Adrenal gland (tissue), 12 donors: ENCODE data around the gene ROR1. TPM values are rescaled to one million over a fixed set of nuclear protein-coding genes. Genes with fewer than 3 reads are reported as not detected.

ENCODE experiments used
- DNase-seq, 7 donors: peaks; one replicate each; pipeline ENCODE4 v3.0.0-alpha.2; 2019 to 2020
- H3K27ac ChIP-seq, 5 donors: fragments of 200-600 bp; sonication (generic) in 4 of 5; 1 replicate in 3 of 5; 2 replicates in 2 of 5; pipeline versions ENCODE4 v1.5.1 to v1.8.0; 2016 to 2020; ENCODE audit warnings: mild to moderate bottlenecking in 1 of 5
- H3K27me3 ChIP-seq: fragments of 200-600 bp; 2 replicates; pipeline ENCODE4 v1.8.0; 2021
- H3K36me3 ChIP-seq, 2 donors: fragments of 200-600 bp; replicated peaks in 1 of 2; 1 replicate in 1 of 2; 2 replicates in 1 of 2; pipeline versions ENCODE4 v1.5.1 to v1.8.0; 2018 to 2022
- H3K4me1 ChIP-seq, 2 donors: fragments of 200-600 bp; replicated peaks in 1 of 2; 1 replicate in 1 of 2; 2 replicates in 1 of 2; pipeline versions ENCODE4 v1.5.1 to v1.8.0; 2018 to 2021
- H3K4me3 ChIP-seq, 4 donors: fragments of 200-600 bp; sonication (generic) in 3 of 4; one replicate each; pipeline ENCODE4 v1.5.1; 2016 to 2018
- H3K9me3 ChIP-seq, 3 donors: fragments of 200-600 bp; sonication (generic) in 1 of 3; replicated peaks in 1 of 3; 1 replicate in 2 of 3; 2 replicates in 1 of 3; pipeline versions ENCODE4 v1.5.1 to v1.8.0; 2016 to 2021
- CTCF ChIP-seq, 6 experiments: fragments of 450-650 bp in 4 of 6; fragments of 200-600 bp in 2 of 6; sonication (generic) in 1 of 6; IDR thresholded peaks; 1 replicate in 5 of 6; 2 replicates in 1 of 6; pipeline versions ENCODE4 v1.5.1 to v1.8.0; 2016 to 2021; ENCODE audit warnings: antibody characterized with exemption in 6 of 6, mild to moderate bottlenecking in 2 of 6, moderate library complexity in 1 of 6
- POLR2A ChIP-seq, 2 donors: fragments of 450-650 bp; IDR thresholded peaks; one replicate each; pipeline ENCODE4 v1.6.1; 2017; ENCODE audit warnings: antibody characterized with exemption in 2 of 2, mild to moderate bottlenecking in 2 of 2, moderate library complexity in 1 of 2
- WGBS, 4 donors: extraction: QIAGEN DNeasy Blood & Tissue Kit in 2 of 4; methylation state at CpG; one replicate each; pipeline versions ENCODE4 v1.1.5 to v1.1.7; 2013 to 2017; 5-methylcytosine and 5-hydroxymethylcytosine counted together
- intact Hi-C, 2 donors: fragments of 100-400 bp; cut with DNase I; formaldehyde crosslinking; loops; one replicate each; pipeline versions ENCODE4 v1.14.1 to v1.15.0; 2022 to 2023
- polyA plus RNA-seq, 3 donors: library from polyadenylated mRNA; stranded (reverse); fragments of 200-250 nt in 2 of 3; fragments of 350-450 nt in 1 of 3; fragmentation: Illumina TruSeq in 1 of 3; extraction: RNeasy Lipid Tissue Mini Kit (QIAGEN cat#74804) in 1 of 3; gene quantifications; one replicate each; pipeline ENCODE4 v1.2.3, GENCODE V29; 2013 to 2014
- total RNA-seq, 9 donors: library from RNA; depleted of rRNA in 4 of 9; stranded (reverse); fragments of >200 nt in 4 of 9; fragments of 120-200 nt in 1 of 9; fragmentation: NEBNext Ultra II Directional in 1 of 9; extraction: Animal tissue kit (Norgen Biotek cat#: 25700) in 1 of 9; gene quantifications; one replicate each; pipeline versions ENCODE4 v1.1.0 to v1.2.4, GENCODE V29; 2013 to 2023
- donor health status: healthy with polysubstance abuse.
- donor health status: Bipolar disorder and iron deficiency.
- donor health status: DM: yes; HTN: yes; CAD: no.
- donor health status: DM: no; HTN: no; CAD: no.
- donor health status: DM: no; HTN: no; CAD: no.
- donor health status: DM: yes; HTN: yes; CAD: no.

The ROR1 gene
- total and polyA plus RNA-seq, 12 donors = 0.54 to 4.6 (median 2.6) TPM

GRCh38 chr1:63831409-63831808, 57.6 kb downstream of the ROR1 start:
- no peaks in the 10 kb centered on the region for H3K36me3 ChIP-seq
- H3K4me1 ChIP-seq = peaks cover 0 to 9% of the 10 kb centered on the region in 2 donors
- H3K27me3 ChIP-seq = no peaks in the 10 kb centered on the region
- TF ChIP-seq CTCF (IDR thresholded peaks at IDR 0.05) (no peak), POLR2A (IDR thresholded peaks at IDR 0.05) (no peak)
- 88 to 100% (median 93%) methylated on average over 1 of the region's 1 CpG for WGBS, 4 donors
- no peak overlapping the region for H3K27ac ChIP-seq
- H3K9me3 ChIP-seq = no peaks in the 10 kb centered on the region
- DNase-seq = no peak
- no peak overlapping the region for H3K4me3 ChIP-seq
- intact Hi-C loops = no loop called here

GRCh38 chr1:63833363-63834119, 59.7 kb downstream of the ROR1 start:
- Histone ChIP-seq H3K9me3 (no peaks in the 10 kb centered on the region), H3K27ac (no peak overlapping the region), H3K4me3 (no peak overlapping the region), H3K27me3 (no peaks in the 10 kb centered on the region), H3K36me3 (no peaks in the 10 kb centered on the region), H3K4me1 (peaks cover 0 to 9% of the 10 kb centered on the region in 2 donors)
- TF ChIP-seq POLR2A (IDR thresholded peaks at IDR 0.05) = no peak
- no peak for TF ChIP-seq CTCF (IDR thresholded peaks at IDR 0.05)
- intact Hi-C loops = no loop called here
- DNase-seq = no peak
- 45 to 56% (median 49%) methylated on average over 7 of the region's 7 CpGs for WGBS, 4 donors

DNA sequence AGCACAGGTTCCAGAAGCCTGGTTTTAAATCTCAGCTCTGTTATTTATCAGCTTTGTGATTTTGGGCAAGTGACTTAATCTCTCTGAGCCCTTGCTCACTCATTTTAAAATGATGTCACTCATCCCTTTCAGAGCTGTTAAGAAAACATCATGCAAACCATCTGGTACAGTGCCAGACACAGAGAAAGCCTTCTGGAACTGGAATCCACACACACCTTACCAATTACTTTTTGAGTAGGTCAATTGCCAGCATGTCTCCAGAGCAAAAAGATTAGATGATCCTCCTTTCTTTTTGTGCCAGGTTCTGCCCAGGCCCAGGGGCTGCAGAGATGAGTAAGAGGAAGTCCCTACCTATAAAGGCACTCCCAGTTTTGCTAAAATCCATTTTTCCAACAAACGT, 61.3 kb downstream of the ROR1 start:
- H3K4me3 ChIP-seq = no peak overlapping the region
- WGBS, 4 donors = 62 to 71% (median 63%) methylated on average over 1 of the region's 1 CpG
- intact Hi-C loops = no loop called here

GRCh38 chr1:63836374-63836773, 62.6 kb downstream of the ROR1 start:
- WGBS, 4 donors = 74 to 100% (median 89%) methylated on average over 1 of the region's 1 CpG
- Histone ChIP-seq H3K4me1 (no peaks in the 10 kb centered on the region), H3K27me3 (no peaks in the 10 kb centered on the region), H3K9me3 (no peaks in the 10 kb centered on the region), H3K4me3 (no peak overlapping the region), H3K27ac (no peak overlapping the region), H3K36me3 (no peaks in the 10 kb centered on the region)
- intact Hi-C loops = no loop called here
- TF ChIP-seq POLR2A (IDR thresholded peaks at IDR 0.05) = no peak
- TF ChIP-seq CTCF (IDR thresholded peaks at IDR 0.05) = no peak
- DNase-seq = no peak

More for the DNA sequence above, 61.3 kb downstream of the ROR1 start:
- no peaks in the 10 kb centered on the region for H3K36me3 ChIP-seq
- no peak for DNase-seq
- H3K9me3 ChIP-seq = no peaks in the 10 kb centered on the region
- H3K27me3 ChIP-seq = no peaks in the 10 kb centered on the region
- no peak for TF ChIP-seq CTCF (IDR thresholded peaks at IDR 0.05)
- TF ChIP-seq POLR2A (IDR thresholded peaks at IDR 0.05) = no peak
- peaks cover 0 to under 1% of the 10 kb centered on the region in 2 donors for H3K4me1 ChIP-seq
- H3K27ac ChIP-seq = no peak overlapping the region
